Sigmoid colon (tissue), 4 donors: ENCODE data around the gene DHRS4.

Source experiments
- CTCF ChIP-seq, 4 experiments: fragments of 450-650 bp in 3 of 4; fragments of 200-600 bp in 1 of 4; IDR thresholded peaks; one replicate each; pipeline ENCODE4 v1.5.1; 2016 to 2019; ENCODE audit warnings: antibody characterized with exemption in 4 of 4, mild to moderate bottlenecking in 3 of 4, moderate library complexity in 2 of 4
- POLR2A ChIP-seq, 2 donors: fragments of 450-650 bp; IDR thresholded peaks; one replicate each; pipeline ENCODE4 v1.6.1; 2016; ENCODE audit warnings: antibody characterized with exemption in 2 of 2, mild to moderate bottlenecking in 2 of 2, moderate library complexity in 2 of 2
- POLR2AphosphoS5 ChIP-seq, 4 donors: sonication (generic); formaldehyde crosslinking; IDR thresholded peaks; one replicate each; pipeline ENCODE4 v1.6.1; 2017; ENCODE audit warnings: antibody characterized with exemption in 4 of 4

GRCh38 chr14:23929136-23929535 lies 24.4 kb upstream of the DHRS4 start:
- TF ChIP-seq CTCF (IDR thresholded peaks at IDR 0.05) (no peak), POLR2AphosphoS5 (IDR thresholded peaks at IDR 0.05) (no peak), POLR2A (IDR thresholded peaks at IDR 0.05) (no peak)
